ENCODE measurements around the gene DENND4B.
"Not testable (repeated sequence)": the region's sequence is repeated elsewhere in the genome, so short reads cannot be mapped to it uniquely, and the experiment has no call there.

The DENND4B gene

DNA sequence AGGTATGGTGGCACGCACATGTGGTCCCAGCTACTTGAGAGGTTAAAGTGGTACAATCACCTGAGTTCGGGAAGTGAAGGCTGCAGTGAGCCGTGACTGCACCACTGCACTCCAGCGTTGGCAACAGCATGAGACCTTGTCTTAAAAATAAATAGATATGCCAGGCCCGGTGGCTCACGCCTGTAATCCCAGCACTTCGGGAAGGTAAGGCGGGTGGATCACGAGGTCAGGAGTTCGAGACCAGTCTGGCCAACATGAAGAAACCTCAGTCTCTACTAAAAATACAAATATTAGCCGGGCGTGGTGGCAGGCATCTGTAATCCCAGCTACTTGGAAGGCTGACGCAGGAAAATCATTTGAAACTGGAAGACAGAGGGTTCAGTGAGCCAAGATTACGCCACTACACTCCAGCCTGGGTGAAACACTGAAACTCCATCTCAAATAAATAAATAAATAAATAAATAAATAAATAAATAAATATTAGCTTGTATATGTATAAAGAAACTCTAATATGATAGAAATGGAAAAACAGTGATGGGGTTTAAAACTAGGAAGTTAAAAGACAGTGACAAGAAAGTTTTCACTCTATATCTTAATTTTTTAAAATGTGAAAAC lies 42.6 kb downstream of the DENND4B start:
- TF ChIP-seq, protein P1, sequence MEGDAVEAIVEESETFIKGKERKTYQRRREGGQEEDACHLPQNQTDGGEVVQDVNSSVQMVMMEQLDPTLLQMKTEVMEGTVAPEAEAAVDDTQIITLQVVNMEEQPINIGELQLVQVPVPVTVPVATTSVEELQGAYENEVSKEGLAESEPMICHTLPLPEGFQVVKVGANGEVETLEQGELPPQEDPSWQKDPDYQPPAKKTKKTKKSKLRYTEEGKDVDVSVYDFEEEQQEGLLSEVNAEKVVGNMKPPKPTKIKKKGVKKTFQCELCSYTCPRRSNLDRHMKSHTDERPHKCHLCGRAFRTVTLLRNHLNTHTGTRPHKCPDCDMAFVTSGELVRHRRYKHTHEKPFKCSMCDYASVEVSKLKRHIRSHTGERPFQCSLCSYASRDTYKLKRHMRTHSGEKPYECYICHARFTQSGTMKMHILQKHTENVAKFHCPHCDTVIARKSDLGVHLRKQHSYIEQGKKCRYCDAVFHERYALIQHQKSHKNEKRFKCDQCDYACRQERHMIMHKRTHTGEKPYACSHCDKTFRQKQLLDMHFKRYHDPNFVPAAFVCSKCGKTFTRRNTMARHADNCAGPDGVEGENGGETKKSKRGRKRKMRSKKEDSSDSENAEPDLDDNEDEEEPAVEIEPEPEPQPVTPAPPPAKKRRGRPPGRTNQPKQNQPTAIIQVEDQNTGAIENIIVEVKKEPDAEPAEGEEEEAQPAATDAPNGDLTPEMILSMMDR (IDR thresholded peaks at IDR 0.05) = no peak
- intact Hi-C loops (cut with DNase I; ENCODE audit: low total_unique reads) = no loop called here
- no peak overlapping the region for H3K4me3 ChIP-seq
- H3K27ac ChIP-seq = peak overlapping the region; percentile 29 to 43
- H3K9me3 ChIP-seq = no peaks in the 10 kb centered on the region
- H3K36me3 ChIP-seq = peaks cover 0 to 21% (median 2%) of the 10 kb centered on the region in 3 donors
- DNase-seq = peak in 1 of 2 donors; percentile 43
- H3K27me3 ChIP-seq = no peaks in the 10 kb centered on the region
- H3K4me1 ChIP-seq = peaks cover 0 to 25% (median 12%) of the 10 kb centered on the region in 4 donors

DNA sequence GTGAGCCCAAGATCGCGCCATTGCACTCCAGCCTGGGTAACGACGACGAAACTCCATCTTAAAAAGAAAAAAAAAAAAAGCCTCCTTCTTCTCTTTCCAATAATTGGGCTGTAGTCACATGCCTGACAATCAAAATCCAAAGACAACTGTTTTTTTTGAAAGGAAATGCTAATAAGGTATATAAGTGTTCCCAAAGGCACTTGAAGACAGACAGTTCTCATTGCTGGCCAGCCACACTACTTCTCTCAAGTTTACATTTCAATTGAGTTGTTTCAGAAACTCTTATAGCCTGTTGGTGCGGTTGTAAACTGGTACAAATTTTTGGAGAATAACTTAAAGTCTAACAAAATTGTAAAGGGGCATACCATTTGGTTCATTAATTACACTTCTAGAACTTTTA lies 47.0 kb downstream of the DENND4B start:
- H3K4me3 ChIP-seq = no peak overlapping the region
- TF ChIP-seq, protein P1 (IDR thresholded peaks at IDR 0.05) = no peak
- no peaks in the 10 kb centered on the region for H3K27me3 ChIP-seq
- intact Hi-C loops (cut with DNase I; ENCODE audit: low total_unique reads) = no loop called here
- H3K27ac ChIP-seq = no peak overlapping the region
- H3K4me1 ChIP-seq = peaks cover 0 to 8% (median 4%) of the 10 kb centered on the region in 4 donors
- no peaks in the 10 kb centered on the region for H3K9me3 ChIP-seq
- H3K36me3 ChIP-seq = peaks cover 0 to 19% (median 7%) of the 10 kb centered on the region in 3 donors
- DNase-seq = no peak

DNA sequence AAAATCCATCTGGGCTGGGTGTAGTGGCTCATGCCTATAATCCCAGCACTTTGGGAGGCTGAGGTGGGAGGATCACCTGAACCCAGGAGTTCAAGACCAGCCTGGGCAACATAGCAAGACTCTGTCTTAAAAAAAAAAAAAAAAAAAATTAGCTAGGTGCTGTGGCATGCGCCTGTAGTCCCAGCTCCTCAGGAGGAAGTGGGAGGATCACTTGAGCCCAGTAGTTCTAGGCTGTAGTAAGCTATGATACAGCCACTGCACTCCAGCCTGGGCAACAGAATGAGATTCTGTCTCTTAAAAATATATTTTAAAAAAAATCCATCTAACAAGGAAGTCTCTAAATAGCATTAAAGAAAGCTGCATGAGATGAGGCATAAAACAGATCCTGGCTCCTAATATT lies 50.7 kb downstream of the DENND4B start:
- H3K4me3 ChIP-seq; H3K4me1 ChIP-seq; H3K27ac ChIP-seq; H3K27me3 ChIP-seq; DNase-seq; H3K9me3 ChIP-seq; intact Hi-C loops (cut with DNase I; ENCODE audit: low total_unique reads): not testable (repeated sequence)
- peaks cover 0 to 29% (median 15%) of the 10 kb centered on the region in 3 donors for H3K36me3 ChIP-seq

DNA sequence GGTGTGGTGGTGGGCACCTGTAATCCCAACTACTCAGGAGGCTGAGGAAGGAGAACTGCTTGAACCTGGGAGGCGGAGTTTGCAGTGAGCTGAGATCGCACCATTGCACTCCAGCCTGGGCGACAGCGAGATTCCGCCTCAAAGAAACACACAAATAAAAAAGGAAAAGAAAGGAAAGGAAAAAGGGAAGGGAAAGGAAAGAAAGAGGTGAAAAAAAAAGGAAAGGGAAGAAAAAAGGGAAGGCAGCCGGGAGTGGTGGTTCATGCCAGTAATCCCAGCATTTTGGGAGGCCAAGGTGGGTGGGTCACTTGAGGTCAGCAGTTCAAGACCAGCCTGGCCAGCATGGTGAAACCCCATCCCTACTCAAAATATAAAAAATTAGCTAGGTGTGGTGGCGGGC lies 55.5 kb downstream of the DENND4B start:
- DNase-seq; H3K27ac ChIP-seq; H3K4me3 ChIP-seq; intact Hi-C loops (cut with DNase I; ENCODE audit: low total_unique reads); H3K27me3 ChIP-seq; H3K9me3 ChIP-seq: not testable (repeated sequence)
- Histone ChIP-seq H3K4me1 (peaks cover 0 to 20% (median 0%) of the 10 kb centered on the region in 4 donors), H3K36me3 (peaks cover 0 to 11% (median 10%) of the 10 kb centered on the region in 3 donors)

DNA sequence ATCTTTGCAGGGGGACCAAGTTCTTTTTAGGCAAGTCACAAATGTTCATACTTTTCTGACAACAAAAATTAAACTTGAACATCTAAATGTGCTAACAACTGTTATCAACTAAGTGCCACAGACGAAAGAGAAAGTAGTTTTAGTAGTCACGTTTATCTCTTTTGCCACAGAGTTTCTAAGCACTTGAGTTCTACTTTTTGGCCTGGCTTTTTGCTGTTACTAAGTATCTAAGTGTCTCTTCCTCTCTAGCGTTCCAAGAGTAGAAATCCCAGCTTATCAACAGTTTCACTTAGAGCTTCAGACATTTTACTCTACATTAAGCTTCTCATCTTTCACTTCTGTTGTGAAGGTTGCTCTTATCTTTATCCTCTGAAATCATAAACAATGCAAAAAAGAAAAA lies 58.0 kb downstream of the DENND4B start:
- H3K36me3 ChIP-seq = peaks cover 0 to 11% (median 10%) of the 10 kb centered on the region in 3 donors
- intact Hi-C loops (cut with DNase I; ENCODE audit: low total_unique reads) = no loop called here
- TF ChIP-seq, protein P1 (IDR thresholded peaks at IDR 0.05) = no peak
- H3K27me3 ChIP-seq = no peaks in the 10 kb centered on the region
- H3K4me3 ChIP-seq = no peak overlapping the region
- no peaks in the 10 kb centered on the region for H3K9me3 ChIP-seq
- H3K27ac ChIP-seq = no peak overlapping the region
- no peak for DNase-seq
- peaks cover 0 to 20% (median 2%) of the 10 kb centered on the region in 4 donors for H3K4me1 ChIP-seq

DNA sequence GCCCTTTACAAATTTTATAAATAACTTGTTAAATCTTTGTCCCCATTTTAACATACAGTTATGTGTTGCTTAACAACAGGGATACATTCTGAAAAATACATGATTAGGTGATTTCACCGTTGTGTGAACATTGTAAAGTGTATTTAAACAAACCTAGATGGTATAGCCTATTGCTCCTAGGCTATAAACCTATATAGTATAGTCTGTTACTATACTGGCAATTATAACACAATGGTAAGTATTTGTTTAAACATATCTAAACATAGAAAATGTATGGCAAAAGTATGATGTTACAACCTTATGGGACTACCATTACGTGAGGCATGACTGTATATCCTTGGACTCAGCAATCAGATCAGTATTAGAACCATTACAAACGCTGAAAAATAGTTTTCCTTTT lies 60.4 kb downstream of the DENND4B start:
- peaks cover 0 to 41% (median 14%) of the 10 kb centered on the region in 4 donors for H3K4me1 ChIP-seq
- H3K27ac ChIP-seq = no peak overlapping the region
- peaks cover 0 to 5% (median 0%) of the 10 kb centered on the region in 3 donors for H3K36me3 ChIP-seq
- intact Hi-C loops (cut with DNase I; ENCODE audit: low total_unique reads) = no loop called here
- H3K27me3 ChIP-seq = no peaks in the 10 kb centered on the region
- H3K4me3 ChIP-seq = no peak overlapping the region
- H3K9me3 ChIP-seq = no peaks in the 10 kb centered on the region
- no peak for DNase-seq
- TF ChIP-seq, protein P1 (IDR thresholded peaks at IDR 0.05) = no peak

Measured in tibial artery (tissue), 4 donors.